Measurements from ENCODE around the gene SYNC. TPM values are rescaled to one million over a fixed set of nuclear protein-coding genes. Genes with fewer than 3 reads are reported as not detected.

Gene SYNC
- total RNA-seq, 1 experiment from 2014 or later = 6.6 TPM

- Histone ChIP-seq H3K9me2 (replicated peaks; ENCODE audit: low read length) (no peaks in the 10 kb centered on the region), H3K79me2 (ENCODE audit: low read length) (no peaks in the 10 kb centered on the region), H3K4me2 (ENCODE audit: low read length) (no peak overlapping the region), H3K9me3 (ENCODE audit: low read length) (no peaks in the 10 kb centered on the region), H3F3A (ENCODE audit: low read length, unreplicated experiment) (no peaks in the 10 kb centered on the region), H4K20me1 (ENCODE audit: low read length) (no peaks in the 10 kb centered on the region), H3K4me3 (ENCODE audit: low read length) (no peak overlapping the region), H2AFZ (ENCODE audit: low read length) (no peak overlapping the region), H3K9ac (ENCODE audit: low read length) (no peak overlapping the region), H3K27me3 (ENCODE audit: low read length) (no peaks in the 10 kb centered on the region), H3K4me1 (ENCODE audit: insufficient read depth, low read length) (peaks cover 5% of the 10 kb centered on the region; the same call in 1 of the 2 replicates), H3K36me3 (ENCODE audit: low read depth, low read length) (no peaks in the 10 kb centered on the region), H3K27ac (ENCODE audit: low read length) (no peak overlapping the region)
- CTCF ChIA-PET = interaction anchor here (0.7 kb wide), 1 partner anchor 176 kb away, joined by 4 read pairs; no protein-coding TSS in a partner anchor
- TF ChIP-seq EZH2phosphoT487 (IDR thresholded peaks at IDR 0.05; ENCODE audit: borderline replicate concordance, low read length) (no peak), EZH2 (IDR thresholded peaks at IDR 0.05; ENCODE audit: low read length, unreplicated experiment) (no peak)
- TF ChIP-seq, protein P1, sequence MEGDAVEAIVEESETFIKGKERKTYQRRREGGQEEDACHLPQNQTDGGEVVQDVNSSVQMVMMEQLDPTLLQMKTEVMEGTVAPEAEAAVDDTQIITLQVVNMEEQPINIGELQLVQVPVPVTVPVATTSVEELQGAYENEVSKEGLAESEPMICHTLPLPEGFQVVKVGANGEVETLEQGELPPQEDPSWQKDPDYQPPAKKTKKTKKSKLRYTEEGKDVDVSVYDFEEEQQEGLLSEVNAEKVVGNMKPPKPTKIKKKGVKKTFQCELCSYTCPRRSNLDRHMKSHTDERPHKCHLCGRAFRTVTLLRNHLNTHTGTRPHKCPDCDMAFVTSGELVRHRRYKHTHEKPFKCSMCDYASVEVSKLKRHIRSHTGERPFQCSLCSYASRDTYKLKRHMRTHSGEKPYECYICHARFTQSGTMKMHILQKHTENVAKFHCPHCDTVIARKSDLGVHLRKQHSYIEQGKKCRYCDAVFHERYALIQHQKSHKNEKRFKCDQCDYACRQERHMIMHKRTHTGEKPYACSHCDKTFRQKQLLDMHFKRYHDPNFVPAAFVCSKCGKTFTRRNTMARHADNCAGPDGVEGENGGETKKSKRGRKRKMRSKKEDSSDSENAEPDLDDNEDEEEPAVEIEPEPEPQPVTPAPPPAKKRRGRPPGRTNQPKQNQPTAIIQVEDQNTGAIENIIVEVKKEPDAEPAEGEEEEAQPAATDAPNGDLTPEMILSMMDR (conservative IDR thresholded peaks at IDR 0.05; ENCODE audit: low read depth, low read length) = no peak
- no peak for DNase-seq
- intact Hi-C loops (cut with micrococcal nuclease) = no loop called here
- no peak for ATAC-seq
- no TSS peak for BruUV-seq (replicated peaks)
- POLR2A ChIA-PET (ENCODE audit: unreplicated experiment) = no interaction called here
Observed at GRCh38 chr1:32709476-32709875, 6.9 kb upstream of the SYNC start.

DNA sequence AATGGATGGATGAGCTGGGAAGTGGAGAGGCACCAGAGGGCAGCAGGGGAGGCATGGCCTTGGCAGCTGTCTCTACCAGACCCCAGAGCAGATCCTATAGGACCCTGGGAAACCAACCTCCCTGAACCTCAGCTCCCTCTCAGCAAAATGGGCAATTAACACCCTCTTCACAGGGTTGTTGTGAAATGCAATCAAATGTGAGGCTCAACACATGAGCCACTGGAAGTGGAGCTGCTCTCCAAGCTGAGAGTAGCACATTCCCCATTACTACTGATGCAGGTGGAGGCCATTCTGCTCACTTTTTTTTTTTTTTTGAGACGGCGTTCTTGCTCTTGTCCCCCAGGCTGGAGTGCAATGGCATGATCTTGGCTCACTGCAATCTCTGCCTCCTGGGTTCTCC, 6.5 kb upstream of the SYNC start:
- H3K27ac ChIP-seq (ENCODE audit: low read length) = no peak overlapping the region
- intact Hi-C loops (cut with micrococcal nuclease) = no loop called here

GRCh38 chr1:32706491-32706890, 3.9 kb upstream of the SYNC start:
- Histone ChIP-seq H3K9me2 (replicated peaks; ENCODE audit: low read length) (no peaks in the 10 kb centered on the region), H3F3A (ENCODE audit: low read length, unreplicated experiment) (no peaks in the 10 kb centered on the region), H3K9ac (ENCODE audit: low read length) (no peak overlapping the region), H3K4me2 (ENCODE audit: low read length) (no peak overlapping the region), H3K4me1 (ENCODE audit: insufficient read depth, low read length) (peaks cover 18% of the 10 kb centered on the region), H4K20me1 (ENCODE audit: low read length) (no peaks in the 10 kb centered on the region), H3K9me3 (ENCODE audit: low read length) (no peaks in the 10 kb centered on the region), H2AFZ (ENCODE audit: low read length) (no peak overlapping the region), H3K27ac (ENCODE audit: low read length) (no peak overlapping the region), H3K27me3 (ENCODE audit: low read length) (no peaks in the 10 kb centered on the region), H3K36me3 (ENCODE audit: low read depth, low read length) (no peaks in the 10 kb centered on the region), H3K79me2 (ENCODE audit: low read length) (no peaks in the 10 kb centered on the region), H3K4me3 (ENCODE audit: low read length) (no peak overlapping the region)
- CTCF ChIA-PET = no interaction called here
- no TSS peak for BruUV-seq (replicated peaks)
- POLR2A ChIA-PET (ENCODE audit: unreplicated experiment) = no interaction called here
- no peak for DNase-seq
- TF ChIP-seq, protein P1 (conservative IDR thresholded peaks at IDR 0.05; ENCODE audit: low read depth, low read length) = no peak
- no peak for TF ChIP-seq EZH2phosphoT487 (IDR thresholded peaks at IDR 0.05; ENCODE audit: borderline replicate concordance, low read length)
- no peak for TF ChIP-seq EZH2 (IDR thresholded peaks at IDR 0.05; ENCODE audit: low read length, unreplicated experiment)
- intact Hi-C loops (cut with micrococcal nuclease) = no loop called here
- ATAC-seq = no peak

More for the DNA sequence above, 6.5 kb upstream of the SYNC start:
- no peak overlapping the region for H3K4me3 ChIP-seq (ENCODE audit: low read length)
- no peaks in the 10 kb centered on the region for H3K9me3 ChIP-seq (ENCODE audit: low read length)
- no peaks in the 10 kb centered on the region for H3K9me2 ChIP-seq (replicated peaks; ENCODE audit: low read length)
- H3K4me1 ChIP-seq (ENCODE audit: insufficient read depth, low read length) = peaks cover 7% of the 10 kb centered on the region; the same call in 1 of the 2 replicates
- no TSS peak for BruUV-seq (replicated peaks)
- H2AFZ ChIP-seq (ENCODE audit: low read length) = no peak overlapping the region
- no peak for ATAC-seq
- no peaks in the 10 kb centered on the region for H3K27me3 ChIP-seq (ENCODE audit: low read length)
- no peak overlapping the region for H3K4me2 ChIP-seq (ENCODE audit: low read length)
- no peak overlapping the region for H3K9ac ChIP-seq (ENCODE audit: low read length)
- no peak for DNase-seq
- no peaks in the 10 kb centered on the region for H3K79me2 ChIP-seq (ENCODE audit: low read length)
- no peaks in the 10 kb centered on the region for H3F3A ChIP-seq (ENCODE audit: low read length, unreplicated experiment)
- no peaks in the 10 kb centered on the region for H3K36me3 ChIP-seq (ENCODE audit: low read depth, low read length)
- ChIA-PET CTCF (interaction anchor here (0.7 kb wide), 1 partner anchor 176 kb away, joined by 4 read pairs; no protein-coding TSS in a partner anchor), POLR2A (ENCODE audit: unreplicated experiment) (no interaction called here)
- H4K20me1 ChIP-seq (ENCODE audit: low read length) = no peaks in the 10 kb centered on the region
- no peak for TF ChIP-seq EZH2phosphoT487 (IDR thresholded peaks at IDR 0.05; ENCODE audit: borderline replicate concordance, low read length)
- TF ChIP-seq, protein P1 (conservative IDR thresholded peaks at IDR 0.05; ENCODE audit: low read depth, low read length) = no peak
- TF ChIP-seq EZH2 (IDR thresholded peaks at IDR 0.05; ENCODE audit: low read length, unreplicated experiment) = no peak

Measured in PC-3 (cell line).